GM23338 (cell line): ENCODE results near the gene MYO5B. TPM values are rescaled to one million over a fixed set of nuclear protein-coding genes. Genes with fewer than 3 reads are reported as not detected.
"Not testable (repeated sequence)": the region's sequence is repeated elsewhere in the genome, so short reads cannot be mapped to it uniquely, and the experiment has no call there.

Experiments
- ATAC-seq: fragments of 200-7000 bp; cut with Tn5 transposase; 3 replicates; pipeline ENCODE4 v1.9.1; 2020
- DNase-seq: peaks from one replicate; pipeline ENCODE4 v3.0.0-alpha.2; 2015; ENCODE audit warnings: low spot score
- H2AFZ ChIP-seq: fragments of 200-600 bp; sonication (generic); 2 replicates; pipeline ENCODE4 v1.8.0; 2016; ENCODE audit warnings: antibody characterized with exemption, mild to moderate bottlenecking, moderate library complexity
- H3F3A ChIP-seq: fragments of 200-600 bp; sonication (generic); replicated peaks from 2 replicates; pipeline ENCODE4 v1.8.0; 2017; ENCODE audit warnings: antibody characterized with exemption, mixed run types, low read depth
- H3K27ac ChIP-seq: fragments of 200-600 bp; sonication (generic); 2 replicates; pipeline ENCODE4 v1.6.1; 2016; ENCODE audit warnings: low read depth
- H3K27me3 ChIP-seq: fragments of 200-600 bp; sonication (generic); 2 replicates; pipeline ENCODE4 v1.8.0; 2016; ENCODE audit warnings: mild to moderate bottlenecking, mixed run types, moderate library complexity; ENCODE audit not compliant: insufficient read depth
- H3K36me3 ChIP-seq: fragments of 200-600 bp; sonication (generic); 2 replicates; pipeline ENCODE4 v1.8.0; 2016; ENCODE audit warnings: mild to moderate bottlenecking; ENCODE audit not compliant: insufficient read depth
- H3K4me1 ChIP-seq: fragments of 200-600 bp; sonication (generic); 2 replicates; pipeline ENCODE4 v1.8.0; 2016; ENCODE audit warnings: mild to moderate bottlenecking, moderate library complexity; ENCODE audit not compliant: insufficient read depth
- H3K4me2 ChIP-seq: fragments of 200-600 bp; sonication (generic); 2 replicates; pipeline ENCODE4 v1.7.1; 2017; ENCODE audit warnings: mixed run types
- H3K4me3 ChIP-seq: fragments of 200-600 bp; sonication (generic); 2 replicates; pipeline ENCODE4 v1.6.1; 2016; ENCODE audit warnings: mixed run types
- H3K79me2 ChIP-seq: fragments of 200-600 bp; sonication (generic); replicated peaks from 2 replicates; pipeline ENCODE4 v1.8.0; 2017; ENCODE audit warnings: mild to moderate bottlenecking; ENCODE audit not compliant: insufficient read depth
- H3K9me2 ChIP-seq: fragments of 200-600 bp; sonication (generic); 2 replicates; pipeline ENCODE4 v1.8.0; 2017; ENCODE audit not compliant: insufficient read depth
- H4K20me1 ChIP-seq: fragments of 200-600 bp; sonication (generic); replicated peaks from 2 replicates; pipeline ENCODE4 v1.8.0; 2017; ENCODE audit warnings: mild to moderate bottlenecking; ENCODE audit not compliant: insufficient read depth
- H3K27ac Mint-ChIP-seq: 2 replicates; pipeline ENCODE4 v1.8.0; 2020; ENCODE audit warnings: inconsistent platforms, mild to moderate bottlenecking, moderate library complexity, mixed read lengths
- H3K27me3 Mint-ChIP-seq: 3 replicates; pipeline ENCODE4 v1.8.0; 2022; ENCODE audit warnings: low read depth, mild to moderate bottlenecking, moderate library complexity, mixed read lengths, inconsistent platforms; ENCODE audit not compliant: insufficient read depth, poor library complexity
- H3K36me3 Mint-ChIP-seq: 3 replicates; pipeline ENCODE4 v1.8.0; 2021; ENCODE audit warnings: low read depth, mild to moderate bottlenecking, inconsistent platforms, moderate library complexity, mixed read lengths
- H3K4me1 Mint-ChIP-seq: 3 replicates; pipeline ENCODE4 v1.8.0; 2020; ENCODE audit warnings: mild to moderate bottlenecking, inconsistent platforms, mixed read lengths
- H3K4me3 Mint-ChIP-seq: 3 replicates; pipeline ENCODE4 v1.8.0; 2021; ENCODE audit warnings: moderate library complexity, mild to moderate bottlenecking, inconsistent platforms, mixed read lengths
- H3K9me3 Mint-ChIP-seq: 3 replicates; pipeline ENCODE4 v1.8.0; 2020; ENCODE audit warnings: moderate library complexity, mild to moderate bottlenecking, inconsistent platforms, mixed read lengths
- ETS1 ChIP-seq: IDR thresholded peaks from 2 replicates; pipeline ENCODE4 v1.6.1; 2016; ENCODE audit warnings: antibody characterized with exemption
- EZH2phosphoT487 ChIP-seq: fragments of 200-600 bp; sonication (generic); IDR thresholded peaks from one replicate; pipeline ENCODE4 v1.8.1; 2018; ENCODE audit warnings: antibody characterized with exemption; ENCODE audit not compliant: unreplicated experiment
- REST ChIP-seq: IDR thresholded peaks from one replicate; pipeline ENCODE4 v1.6.1; 2018; ENCODE audit warnings: antibody characterized with exemption; ENCODE audit not compliant: unreplicated experiment
- ZNF331 ChIP-seq: fragments of 250-450 bp; sonication (Bioruptor Pico); IDR thresholded peaks from 2 replicates; pipeline ENCODE4 v1.5.0; 2020; ENCODE audit warnings: low read depth, mild to moderate bottlenecking, moderate library complexity
- polyA plus RNA-seq: library from polyadenylated mRNA; unstranded; fragments of >200 nt; fragmentation: Nextera tagmentation; extraction: Ambion mirVana; gene quantifications from 2 replicates; pipeline ENCODE4 v1.2.1, GENCODE V29; 2016
- total RNA-seq: library from RNA; depleted of rRNA; stranded (reverse); fragments of >200 nt; shearing (Covaris generic); gene quantifications from 2 replicates; pipeline ENCODE4 v1.2.3, GENCODE V29; 2014
- TF ChIP-seq, protein P1 (sequence below), 2 experiments: fragments of 200-600 bp in 1 of 2; sonication (generic) in 1 of 2; conservative IDR thresholded peaks; 2 replicates each; pipeline versions ENCODE4 v1.5.1 to v1.6.1; 2016 to 2017; ENCODE audit warnings: antibody characterized with exemption in 2 of 2, low read depth in 2 of 2, mild to moderate bottlenecking in 2 of 2, moderate library complexity in 1 of 2

The MYO5B gene
- total and polyA plus RNA-seq, 2 experiments from 2014 or later, result 3.2 to 19.1 TPM

- not testable (repeated sequence) for H3K36me3 ChIP-seq, H3K27me3 Mint-ChIP-seq, H2AFZ ChIP-seq, H3K4me3 ChIP-seq, H3K4me2 ChIP-seq, H3K4me3 Mint-ChIP-seq, H3K9me2 ChIP-seq, H4K20me1 ChIP-seq, H3K27ac Mint-ChIP-seq, H3K4me1 Mint-ChIP-seq, ATAC-seq, DNase-seq, H3F3A ChIP-seq, H3K4me1 ChIP-seq, H3K36me3 Mint-ChIP-seq, H3K27me3 ChIP-seq, H3K79me2 ChIP-seq, H3K27ac ChIP-seq
- H3K9me3 Mint-ChIP-seq, result peaks cover 27% of the 10 kb centered on the region
Observed at GRCh38 chr18:50220249-50220648, 25.3 kb upstream of the MYO5B start.

- Histone ChIP-seq H3F3A (no peaks in the 10 kb centered on the region), H3K27ac (no peak overlapping the region), H3K36me3 (no peaks in the 10 kb centered on the region; the same call in 1 of the 2 replicates), H3K4me1 (no peaks in the 10 kb centered on the region), H4K20me1 (no peaks in the 10 kb centered on the region), H3K4me2 (no peak overlapping the region), H2AFZ (peak overlapping the region; percentile 84; the same call in 1 of the 2 replicates), H3K79me2 (no peaks in the 10 kb centered on the region), H3K27me3 (no peaks in the 10 kb centered on the region), H3K9me2 (no peaks in the 10 kb centered on the region; the same call in 1 of the 2 replicates), H3K4me3 (no peak overlapping the region)
- no peaks in the 10 kb centered on the region for H3K27me3 Mint-ChIP-seq
- peak; percentile 72 for DNase-seq
- H3K36me3 Mint-ChIP-seq, result peaks cover 9% of the 10 kb centered on the region; the same call in 1 of the 3 replicates
- H3K9me3 Mint-ChIP-seq, result peaks cover 27% of the 10 kb centered on the region
- H3K4me1 Mint-ChIP-seq, result peaks cover 4% of the 10 kb centered on the region; the same call in 2 of the 3 replicates
- no peak for TF ChIP-seq ETS1
- TF ChIP-seq EZH2phosphoT487, result no peak
- TF ChIP-seq, protein P1, sequence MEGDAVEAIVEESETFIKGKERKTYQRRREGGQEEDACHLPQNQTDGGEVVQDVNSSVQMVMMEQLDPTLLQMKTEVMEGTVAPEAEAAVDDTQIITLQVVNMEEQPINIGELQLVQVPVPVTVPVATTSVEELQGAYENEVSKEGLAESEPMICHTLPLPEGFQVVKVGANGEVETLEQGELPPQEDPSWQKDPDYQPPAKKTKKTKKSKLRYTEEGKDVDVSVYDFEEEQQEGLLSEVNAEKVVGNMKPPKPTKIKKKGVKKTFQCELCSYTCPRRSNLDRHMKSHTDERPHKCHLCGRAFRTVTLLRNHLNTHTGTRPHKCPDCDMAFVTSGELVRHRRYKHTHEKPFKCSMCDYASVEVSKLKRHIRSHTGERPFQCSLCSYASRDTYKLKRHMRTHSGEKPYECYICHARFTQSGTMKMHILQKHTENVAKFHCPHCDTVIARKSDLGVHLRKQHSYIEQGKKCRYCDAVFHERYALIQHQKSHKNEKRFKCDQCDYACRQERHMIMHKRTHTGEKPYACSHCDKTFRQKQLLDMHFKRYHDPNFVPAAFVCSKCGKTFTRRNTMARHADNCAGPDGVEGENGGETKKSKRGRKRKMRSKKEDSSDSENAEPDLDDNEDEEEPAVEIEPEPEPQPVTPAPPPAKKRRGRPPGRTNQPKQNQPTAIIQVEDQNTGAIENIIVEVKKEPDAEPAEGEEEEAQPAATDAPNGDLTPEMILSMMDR (conservative IDR thresholded peaks at IDR 0.05; ENCODE audit: low read depth in 2 of 2), result peak; percentile 64 to 86
- peak; percentile 98 for ATAC-seq
- no peak overlapping the region for H3K4me3 Mint-ChIP-seq
- no peak overlapping the region for H3K27ac Mint-ChIP-seq
Observed at GRCh38 chr18:50218432-50219197, 23.7 kb upstream of the MYO5B start.

- Histone ChIP-seq H4K20me1 (no peaks in the 10 kb centered on the region), H3K4me3 (no peak overlapping the region), H3K79me2 (no peaks in the 10 kb centered on the region), H3K4me2 (no peak overlapping the region), H3F3A (no peaks in the 10 kb centered on the region), H2AFZ (no peak overlapping the region), H3K4me1 (no peaks in the 10 kb centered on the region), H3K9me2 (no peaks in the 10 kb centered on the region), H3K27ac (no peak overlapping the region), H3K27me3 (no peaks in the 10 kb centered on the region), H3K36me3 (no peaks in the 10 kb centered on the region)
- Mint-ChIP-seq H3K4me3 (no peak overlapping the region), H3K27me3 (peaks cover 3% of the 10 kb centered on the region), H3K4me1 (peaks cover 3% of the 10 kb centered on the region; the same call in 2 of the 3 replicates), H3K36me3 (no peaks in the 10 kb centered on the region), H3K27ac (no peak overlapping the region), H3K9me3 (no peaks in the 10 kb centered on the region)
- TF ChIP-seq REST (no peak), ZNF331 (no peak), EZH2phosphoT487 (no peak)
- TF ChIP-seq, protein P1 (conservative IDR thresholded peaks at IDR 0.05; ENCODE audit: low read depth in 2 of 2), result no peak
- ATAC-seq, result no peak
- no peak for DNase-seq
Observed at GRCh38 chr18:50209311-50209710, 14.4 kb upstream of the MYO5B start.
